ENCODE measurements around the gene ZNF660.

GRCh38 chr3:44647771-44648170, 63.0 kb downstream of the ZNF660 start:
- TF ChIP-seq CTCF (IDR thresholded peaks at IDR 0.05; ENCODE audit: low read depth, low read length), result no peak
- TF ChIP-seq EZH2phosphoT487 (IDR thresholded peaks at IDR 0.05; ENCODE audit: low read depth), result no peak
